ENCODE data around the gene KATNIP.

The KATNIP gene

GRCh38 chr16:27597361-27597760 lies 47.4 kb downstream of the KATNIP start:
- H3K27ac ChIP-seq, result no peak overlapping the region
- H3K27me3 ChIP-seq, result no peaks in the 10 kb centered on the region
- H3K4me2 ChIP-seq, result no peak overlapping the region
- H3K9me3 ChIP-seq (replicated peaks in 1 of 11), result no peaks in the 10 kb centered on the region
- H3K36me3 ChIP-seq, result peaks cover 0 to 42% (median 0%) of the 10 kb centered on the region in 11 experiments; a peak in 5 of 22 replicates
- no peak overlapping the region for H3K4me3 ChIP-seq
- no peaks in the 10 kb centered on the region; a peak in 1 of 20 replicates for H3K4me1 ChIP-seq
- H3K9ac ChIP-seq, result no peak overlapping the region
- no peak for TF ChIP-seq Cebpa-rat (IDR thresholded peaks at IDR 0.05)
- H4K20me1 ChIP-seq, result peaks cover 0 to 23% (median 0%) of the 10 kb centered on the region in 11 experiments; a peak in 4 of 22 replicates

- Histone ChIP-seq H3K9me3 (replicated peaks in 1 of 11) (no peaks in the 10 kb centered on the region), H4K20me1 (peaks cover 0 to 23% (median 0%) of the 10 kb centered on the region in 11 experiments; a peak in 4 of 22 replicates), H3K27ac (no peak overlapping the region), H3K4me3 (no peak overlapping the region), H3K4me1 (no peaks in the 10 kb centered on the region; a peak in 1 of 20 replicates), H3K9ac (no peak overlapping the region), H3K27me3 (no peaks in the 10 kb centered on the region), H3K36me3 (peaks cover 0 to 33% (median 0%) of the 10 kb centered on the region in 11 experiments; a peak in 5 of 22 replicates), H3K4me2 (no peak overlapping the region)
- no peak for TF ChIP-seq Cebpa-rat (IDR thresholded peaks at IDR 0.05)
These were observed 48.3 kb downstream of the KATNIP start for GRCh38 chr16:27598220-27598619.

GRCh38 chr16:27598931-27599565 lies 49.1 kb downstream of the KATNIP start:
- H3K9ac ChIP-seq, result no peak overlapping the region
- no peaks in the 10 kb centered on the region; a peak in 1 of 20 replicates for H3K4me1 ChIP-seq
- H4K20me1 ChIP-seq, result peaks cover 0 to 23% (median 0%) of the 10 kb centered on the region in 11 experiments; a peak in 4 of 22 replicates
- no peak overlapping the region for H3K4me2 ChIP-seq
- H3K36me3 ChIP-seq, result peaks cover 0 to 25% (median 0%) of the 10 kb centered on the region in 11 experiments; a peak in 3 of 22 replicates
- H3K27ac ChIP-seq, result no peak overlapping the region
- no peak for TF ChIP-seq Cebpa-rat (IDR thresholded peaks at IDR 0.05)
- H3K27me3 ChIP-seq, result no peaks in the 10 kb centered on the region
- H3K9me3 ChIP-seq (replicated peaks in 1 of 11), result no peaks in the 10 kb centered on the region
- H3K4me3 ChIP-seq, result no peak overlapping the region

GRCh38 chr16:27599606-27600005 lies 49.7 kb downstream of the KATNIP start:
- no peak overlapping the region for H3K27ac ChIP-seq
- TF ChIP-seq Cebpa-rat (IDR thresholded peaks at IDR 0.05), result no peak
- no peak overlapping the region for H3K4me3 ChIP-seq
- no peak overlapping the region for H3K9ac ChIP-seq
- H3K9me3 ChIP-seq (replicated peaks in 1 of 11), result no peaks in the 10 kb centered on the region
- no peaks in the 10 kb centered on the region; a peak in 1 of 20 replicates for H3K4me1 ChIP-seq
- H3K27me3 ChIP-seq, result no peaks in the 10 kb centered on the region
- peaks cover 0 to 23% (median 0%) of the 10 kb centered on the region in 11 experiments; a peak in 4 of 22 replicates for H4K20me1 ChIP-seq
- H3K36me3 ChIP-seq, result peaks cover 0 to 25% (median 0%) of the 10 kb centered on the region in 11 experiments; a peak in 2 of 22 replicates
- no peak overlapping the region for H3K4me2 ChIP-seq
